NB4 (cell line): ENCODE measurements around the gene SLC25A10.

Source experiments
- MYC ChIP-seq: IDR thresholded peaks from 2 replicates; pipeline ENCODE4 v1.6.1; 2011; ENCODE audit warnings: low read depth, low read length
- POLR2A ChIP-seq: IDR thresholded peaks from 2 replicates; pipeline ENCODE4 v1.6.1; 2011; ENCODE audit warnings: mild to moderate bottlenecking; ENCODE audit not compliant: insufficient read length; ENCODE audit errors: extremely low read depth
- TF ChIP-seq, protein P1 (sequence below): IDR thresholded peaks from one replicate; pipeline ENCODE4 v1.5.1; 2012; ENCODE audit warnings: low read depth, low read length
- TF ChIP-seq, protein P2 (sequence below): IDR thresholded peaks from 2 replicates; pipeline ENCODE4 v1.6.1; 2011; ENCODE audit warnings: low read depth, low read length

GRCh38 chr17:81716674-81716996, 4.6 kb downstream of the SLC25A10 start:
- TF ChIP-seq POLR2A (no peak), MYC (no peak)
- TF ChIP-seq, protein P1, sequence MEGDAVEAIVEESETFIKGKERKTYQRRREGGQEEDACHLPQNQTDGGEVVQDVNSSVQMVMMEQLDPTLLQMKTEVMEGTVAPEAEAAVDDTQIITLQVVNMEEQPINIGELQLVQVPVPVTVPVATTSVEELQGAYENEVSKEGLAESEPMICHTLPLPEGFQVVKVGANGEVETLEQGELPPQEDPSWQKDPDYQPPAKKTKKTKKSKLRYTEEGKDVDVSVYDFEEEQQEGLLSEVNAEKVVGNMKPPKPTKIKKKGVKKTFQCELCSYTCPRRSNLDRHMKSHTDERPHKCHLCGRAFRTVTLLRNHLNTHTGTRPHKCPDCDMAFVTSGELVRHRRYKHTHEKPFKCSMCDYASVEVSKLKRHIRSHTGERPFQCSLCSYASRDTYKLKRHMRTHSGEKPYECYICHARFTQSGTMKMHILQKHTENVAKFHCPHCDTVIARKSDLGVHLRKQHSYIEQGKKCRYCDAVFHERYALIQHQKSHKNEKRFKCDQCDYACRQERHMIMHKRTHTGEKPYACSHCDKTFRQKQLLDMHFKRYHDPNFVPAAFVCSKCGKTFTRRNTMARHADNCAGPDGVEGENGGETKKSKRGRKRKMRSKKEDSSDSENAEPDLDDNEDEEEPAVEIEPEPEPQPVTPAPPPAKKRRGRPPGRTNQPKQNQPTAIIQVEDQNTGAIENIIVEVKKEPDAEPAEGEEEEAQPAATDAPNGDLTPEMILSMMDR: no peak
- TF ChIP-seq, protein P2, sequence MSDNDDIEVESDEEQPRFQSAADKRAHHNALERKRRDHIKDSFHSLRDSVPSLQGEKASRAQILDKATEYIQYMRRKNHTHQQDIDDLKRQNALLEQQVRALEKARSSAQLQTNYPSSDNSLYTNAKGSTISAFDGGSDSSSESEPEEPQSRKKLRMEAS: no peak
